ENCODE data around the gene CKS1B.

DNA sequence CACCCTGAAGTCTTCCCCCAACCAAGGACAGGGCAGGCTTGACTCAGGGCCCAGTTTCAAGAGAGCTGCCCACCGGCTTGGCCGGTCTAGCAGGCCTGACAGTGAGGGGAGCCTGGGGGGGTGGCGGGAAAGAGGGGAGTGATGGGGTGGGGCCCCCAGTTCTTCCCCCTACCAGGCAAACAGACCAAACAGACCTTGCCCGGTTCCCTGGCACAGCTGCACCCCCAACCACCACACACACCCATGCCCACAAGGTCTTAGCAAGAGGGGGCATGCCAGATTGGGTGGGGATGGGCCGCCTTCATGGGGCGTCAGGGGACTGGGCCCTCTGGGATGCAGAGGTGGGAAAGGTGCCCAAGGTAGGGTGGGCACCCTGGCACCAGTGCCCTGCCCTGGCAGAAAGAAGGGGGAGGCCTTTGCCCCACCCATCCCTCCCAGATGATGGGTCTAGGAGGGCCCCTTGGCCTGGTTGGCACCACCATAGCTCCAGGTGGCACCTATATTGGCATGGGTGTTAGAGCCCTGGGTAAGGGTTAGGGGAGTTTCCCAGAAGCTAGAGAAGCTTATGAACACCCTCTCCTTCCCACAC is 37.0 kb downstream of the CKS1B start:
- TF ChIP-seq, protein P1, sequence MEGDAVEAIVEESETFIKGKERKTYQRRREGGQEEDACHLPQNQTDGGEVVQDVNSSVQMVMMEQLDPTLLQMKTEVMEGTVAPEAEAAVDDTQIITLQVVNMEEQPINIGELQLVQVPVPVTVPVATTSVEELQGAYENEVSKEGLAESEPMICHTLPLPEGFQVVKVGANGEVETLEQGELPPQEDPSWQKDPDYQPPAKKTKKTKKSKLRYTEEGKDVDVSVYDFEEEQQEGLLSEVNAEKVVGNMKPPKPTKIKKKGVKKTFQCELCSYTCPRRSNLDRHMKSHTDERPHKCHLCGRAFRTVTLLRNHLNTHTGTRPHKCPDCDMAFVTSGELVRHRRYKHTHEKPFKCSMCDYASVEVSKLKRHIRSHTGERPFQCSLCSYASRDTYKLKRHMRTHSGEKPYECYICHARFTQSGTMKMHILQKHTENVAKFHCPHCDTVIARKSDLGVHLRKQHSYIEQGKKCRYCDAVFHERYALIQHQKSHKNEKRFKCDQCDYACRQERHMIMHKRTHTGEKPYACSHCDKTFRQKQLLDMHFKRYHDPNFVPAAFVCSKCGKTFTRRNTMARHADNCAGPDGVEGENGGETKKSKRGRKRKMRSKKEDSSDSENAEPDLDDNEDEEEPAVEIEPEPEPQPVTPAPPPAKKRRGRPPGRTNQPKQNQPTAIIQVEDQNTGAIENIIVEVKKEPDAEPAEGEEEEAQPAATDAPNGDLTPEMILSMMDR (IDR thresholded peaks at IDR 0.05), result no peak
- no peak for TF ChIP-seq EZH2 (IDR thresholded peaks at IDR 0.05; ENCODE audit: borderline replicate concordance, insufficient read depth, low read depth, low read length, poor library complexity, severe bottlenecking)

Data from B cell (primary cell).